NB4 (cell line): ENCODE results near the gene TRRAP.

Source experiments
- CTCF ChIP-seq: IDR thresholded peaks from one replicate; pipeline ENCODE4 v1.5.1; 2012; ENCODE audit warnings: low read depth, low read length
- MAX ChIP-seq: IDR thresholded peaks from 2 replicates; pipeline ENCODE4 v1.6.1; 2011; ENCODE audit warnings: low read depth, low read length
- POLR2A ChIP-seq: IDR thresholded peaks from 2 replicates; pipeline ENCODE4 v1.6.1; 2011; ENCODE audit warnings: mild to moderate bottlenecking; ENCODE audit not compliant: insufficient read length; ENCODE audit errors: extremely low read depth

- TF ChIP-seq CTCF: no peak
- no peak for TF ChIP-seq POLR2A
- no peak for TF ChIP-seq MAX
Measured at GRCh38 chr7:98955992-98956391, 77.7 kb downstream of the TRRAP start.
